ENCODE measurements around the gene MELTF. TPM values are rescaled to one million over a fixed set of nuclear protein-coding genes. Genes with fewer than 3 reads are reported as not detected.
"Not testable (repeated sequence)": the region's sequence is repeated elsewhere in the genome, so short reads cannot be mapped to it uniquely, and the experiment has no call there.

Gene MELTF
- total RNA-seq: 1 to 10 TPM; 3.1 to 6.7 TPM

DNA sequence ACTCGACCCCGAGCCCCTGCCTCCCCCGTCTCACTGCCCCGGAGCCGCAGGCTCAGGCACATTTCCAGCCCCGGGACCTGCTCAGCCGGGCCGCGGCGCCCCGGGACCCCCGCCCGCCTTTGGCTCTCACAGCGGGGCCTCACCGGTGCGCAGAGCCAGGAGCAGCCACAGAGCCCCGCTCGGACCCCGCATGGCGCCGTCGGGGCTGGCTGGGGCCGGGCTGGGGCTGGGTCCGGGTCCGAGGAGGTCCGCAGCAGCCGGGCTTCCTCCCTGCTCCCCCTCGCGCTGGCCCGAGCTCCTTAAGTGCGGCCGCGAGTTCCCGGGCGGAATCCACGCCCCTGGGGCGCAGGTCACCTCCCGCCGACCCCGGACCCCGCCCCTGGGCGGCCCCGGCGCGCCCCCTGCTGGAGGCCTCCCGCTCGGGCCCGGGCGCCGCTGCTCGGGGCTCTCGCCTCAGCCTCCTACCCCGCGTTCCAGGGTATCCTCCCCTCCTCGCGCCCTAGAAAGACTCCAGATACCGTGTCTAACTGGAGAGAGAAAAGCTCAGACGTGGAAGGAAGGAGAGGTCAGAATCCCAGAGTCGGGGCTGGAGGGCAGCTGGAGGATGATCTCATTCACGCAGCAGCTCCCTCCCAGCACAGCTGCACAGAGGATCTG, at the start of gene MELTF:
Gene MELTF, minus strand, starts transcription at position 307 of the 657 bp plus-strand sequence. Its CDS starts 115 bp downstream, at position 192.
- TF ChIP-seq CTCF (IDR thresholded peaks at IDR 0.05): peak; percentile 76 to 91
- no peaks in the 10 kb centered on the region for H3K9me3 ChIP-seq
- peak within 1 kb of the TSS; percentile 42 to 61 for H3K4me3 ChIP-seq
- no peaks in the 10 kb centered on the region for H3K27me3 ChIP-seq
- peak; percentile 69 for DNase-seq (ENCODE audit: low spot score)
- peaks cover 0 to 38% of the 10 kb centered on the region in 2 donors for H3K4me1 ChIP-seq
- no peaks in the 10 kb centered on the region for H3K36me3 ChIP-seq
- H3K27ac ChIP-seq: peak within 1 kb of the TSS; percentile 87 to 94

DNA sequence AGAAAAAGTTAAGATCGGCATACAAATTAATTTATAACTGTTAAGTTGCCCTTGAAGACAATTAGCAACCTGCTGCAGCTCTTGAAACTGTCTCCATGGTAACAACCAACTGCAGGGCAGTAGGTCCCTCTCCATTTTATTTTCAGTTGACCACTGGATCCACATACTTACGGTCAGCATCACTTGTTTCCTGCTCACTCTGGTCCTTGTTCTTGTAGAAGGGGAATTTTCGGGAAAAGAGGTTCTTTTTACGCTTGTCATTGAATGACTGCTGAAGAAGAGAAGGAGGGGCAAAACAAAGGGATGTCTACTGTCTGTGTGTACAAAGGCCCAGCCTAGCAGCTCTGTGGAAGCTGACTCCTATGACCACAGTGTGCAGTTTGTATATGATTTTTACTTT, 46.8 kb upstream of the MELTF start:
- Histone ChIP-seq H3K9me3 (no peaks in the 10 kb centered on the region), H3K27me3 (no peaks in the 10 kb centered on the region), H3K27ac (no peak overlapping the region), H3K4me1 (no peaks in the 10 kb centered on the region), H3K36me3 (peaks cover 12% of the 10 kb centered on the region), H3K4me3 (no peak overlapping the region)
- no peak for DNase-seq (ENCODE audit: low spot score)
- no peak for TF ChIP-seq CTCF (IDR thresholded peaks at IDR 0.05)

- no peak overlapping the region for H3K4me3 ChIP-seq
- no peak for DNase-seq (ENCODE audit: low spot score)
- no peak overlapping the region for H3K27ac ChIP-seq
- no peaks in the 10 kb centered on the region for H3K4me1 ChIP-seq
- H3K9me3 ChIP-seq: no peaks in the 10 kb centered on the region
- no peak for TF ChIP-seq CTCF (IDR thresholded peaks at IDR 0.05)
- peaks cover 17% of the 10 kb centered on the region for H3K36me3 ChIP-seq
- no peaks in the 10 kb centered on the region for H3K27me3 ChIP-seq
Observed at GRCh38 chr3:197068077-197068476, 38.5 kb upstream of the MELTF start.

DNA sequence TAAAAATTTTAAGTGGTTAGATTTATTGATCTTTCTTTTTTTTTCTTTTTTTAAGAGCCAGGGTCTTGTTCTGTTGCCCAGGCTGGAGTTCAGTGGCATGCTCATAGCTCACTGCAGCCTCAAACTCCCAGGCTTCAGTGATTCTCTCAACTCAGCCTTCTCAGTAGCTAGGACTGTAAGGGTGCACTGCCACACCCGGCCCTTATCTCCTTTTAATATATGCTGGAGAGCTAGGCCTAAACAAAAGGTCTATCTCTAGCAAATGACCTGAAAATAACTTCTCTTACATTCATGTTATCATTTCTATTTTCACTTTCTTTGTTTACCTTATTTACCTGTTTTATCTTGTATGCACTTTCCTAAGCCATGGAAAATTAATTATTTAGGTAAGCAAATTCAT, 35.2 kb upstream of the MELTF start:
- no peak overlapping the region for H3K4me3 ChIP-seq
- no peak overlapping the region for H3K27ac ChIP-seq
- peaks cover 18% of the 10 kb centered on the region for H3K36me3 ChIP-seq
- H3K27me3 ChIP-seq: no peaks in the 10 kb centered on the region
- no peak for TF ChIP-seq CTCF (IDR thresholded peaks at IDR 0.05)
- no peaks in the 10 kb centered on the region for H3K9me3 ChIP-seq
- DNase-seq (ENCODE audit: low spot score): no peak
- H3K4me1 ChIP-seq: no peaks in the 10 kb centered on the region

DNA sequence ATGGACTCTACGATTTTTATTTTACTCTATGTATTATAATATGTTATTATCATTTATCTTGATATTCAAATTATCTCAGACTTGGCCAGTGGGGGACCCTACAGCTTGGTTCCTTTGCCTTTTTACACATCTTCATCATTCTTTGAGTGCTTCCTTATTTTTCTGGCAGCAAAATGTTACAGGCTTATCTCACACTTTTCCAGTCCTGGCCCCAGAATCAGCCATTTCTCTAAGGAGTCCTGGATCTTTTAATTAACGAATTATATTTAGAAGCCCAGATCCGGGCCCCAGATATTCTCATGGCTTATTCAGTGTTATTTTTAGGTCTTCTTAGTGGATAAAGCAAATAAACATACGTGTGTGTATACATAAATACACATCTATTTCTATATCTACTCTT, 32.8 kb upstream of the MELTF start:
- no peak overlapping the region for H3K4me3 ChIP-seq
- H3K9me3 ChIP-seq: no peaks in the 10 kb centered on the region
- peaks cover 41% of the 10 kb centered on the region for H3K36me3 ChIP-seq
- no peak overlapping the region for H3K27ac ChIP-seq
- DNase-seq (ENCODE audit: low spot score): no peak
- no peaks in the 10 kb centered on the region for H3K27me3 ChIP-seq
- TF ChIP-seq CTCF (IDR thresholded peaks at IDR 0.05): no peak
- H3K4me1 ChIP-seq: no peaks in the 10 kb centered on the region

GRCh38 chr3:197051637-197052036, 22.0 kb upstream of the MELTF start:
- H3K36me3 ChIP-seq: peaks cover 44% of the 10 kb centered on the region
- H3K27me3 ChIP-seq; H3K27ac ChIP-seq; H3K4me3 ChIP-seq; H3K9me3 ChIP-seq; DNase-seq (ENCODE audit: low spot score); H3K4me1 ChIP-seq: not testable (repeated sequence)
